DMS114 treated with DMSO at 0.1 percent for 48 hours (cell line): ENCODE results near the gene PARP8.

Source experiments
- DNase-seq: peaks from one replicate; lab custom pipeline; 2025; ENCODE audit not compliant: unreplicated experiment; lab: John Stamatoyannopoulos, UW

Gene PARP8

GRCh38 chr5:50726475-50727148 lies 60.2 kb downstream of the PARP8 start:
- no peak for DNase-seq

- DNase-seq = no peak
Observed at GRCh38 chr5:50727149-50727496, 60.7 kb downstream of the PARP8 start.

- no peak for DNase-seq
Observed at GRCh38 chr5:50727845-50728244, 61.4 kb downstream of the PARP8 start.

- DNase-seq = no peak
Observed at GRCh38 chr5:50730336-50730735, 63.9 kb downstream of the PARP8 start.

GRCh38 chr5:50730841-50731240 lies 64.4 kb downstream of the PARP8 start:
- no peak for DNase-seq

GRCh38 chr5:50733741-50734140 lies 67.3 kb downstream of the PARP8 start:
- no peak for DNase-seq

GRCh38 chr5:50738864-50739263 lies 72.4 kb downstream of the PARP8 start:
- DNase-seq = no peak

GRCh38 chr5:50740832-50741231 lies 74.4 kb downstream of the PARP8 start:
- no peak for DNase-seq

GRCh38 chr5:50744776-50745175 lies 78.3 kb downstream of the PARP8 start:
- DNase-seq = no peak

GRCh38 chr5:50745221-50745910 lies 78.9 kb downstream of the PARP8 start:
- no peak for DNase-seq

GRCh38 chr5:50749181-50749580 lies 82.7 kb downstream of the PARP8 start:
- DNase-seq = no peak

GRCh38 chr5:50749873-50750272 lies 83.4 kb downstream of the PARP8 start:
- no peak for DNase-seq

- peak; percentile 21 for DNase-seq
Observed at GRCh38 chr5:50751064-50751657, 84.7 kb downstream of the PARP8 start.

- no peak for DNase-seq
Observed at GRCh38 chr5:50752800-50753199, 86.4 kb downstream of the PARP8 start.

- no peak for DNase-seq
Observed at GRCh38 chr5:50759526-50760270, 93.3 kb downstream of the PARP8 start.

GRCh38 chr5:50763351-50763750 lies 96.9 kb downstream of the PARP8 start:
- no peak for DNase-seq

GRCh38 chr5:50763846-50764245 lies 97.4 kb downstream of the PARP8 start:
- no peak for DNase-seq

- DNase-seq = no peak
Observed at GRCh38 chr5:50766042-50766441, 99.6 kb downstream of the PARP8 start.

- DNase-seq = no peak
Observed at GRCh38 chr5:50766462-50766861, 100.0 kb downstream of the PARP8 start.

GRCh38 chr5:50766967-50767366 lies 100.5 kb downstream of the PARP8 start:
- DNase-seq = no peak

GRCh38 chr5:50767588-50767987 lies 101.2 kb downstream of the PARP8 start:
- DNase-seq = no peak

GRCh38 chr5:50768634-50769033 lies 102.2 kb downstream of the PARP8 start:
- no peak for DNase-seq
